ENCODE data around the gene F8.
"Not testable (repeated sequence)": the region's sequence is repeated elsewhere in the genome, so short reads cannot be mapped to it uniquely, and the experiment has no call there.

The F8 gene

GRCh38 chrX:154816326-154816898, 206.1 kb downstream of the F8 start:
- DNase-seq (ENCODE audit: low spot score): not testable (repeated sequence)

GRCh38 chrX:154815274-154815818, 207.2 kb downstream of the F8 start:
- no peak for DNase-seq (ENCODE audit: low spot score)

DNA sequence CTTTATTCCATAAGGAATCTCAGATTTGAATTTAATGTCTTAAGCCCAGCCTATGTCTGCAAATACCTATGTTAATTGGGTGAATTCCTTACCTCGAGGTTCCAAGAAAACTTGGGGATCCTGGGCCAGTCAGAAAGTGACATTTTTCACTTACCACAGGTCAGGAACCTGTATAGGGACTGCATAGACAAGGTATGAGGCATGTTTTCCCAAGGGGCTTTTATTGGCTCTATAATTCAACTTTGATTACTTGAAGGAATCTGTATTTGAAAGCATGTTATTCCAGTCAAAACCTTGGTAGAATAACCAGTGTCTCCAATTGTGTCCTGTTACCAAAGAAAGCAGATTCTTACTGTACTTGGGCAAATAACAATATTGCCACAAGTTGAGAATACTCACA, 208.7 kb downstream of the F8 start:
- no peak for DNase-seq (ENCODE audit: low spot score)

DNA sequence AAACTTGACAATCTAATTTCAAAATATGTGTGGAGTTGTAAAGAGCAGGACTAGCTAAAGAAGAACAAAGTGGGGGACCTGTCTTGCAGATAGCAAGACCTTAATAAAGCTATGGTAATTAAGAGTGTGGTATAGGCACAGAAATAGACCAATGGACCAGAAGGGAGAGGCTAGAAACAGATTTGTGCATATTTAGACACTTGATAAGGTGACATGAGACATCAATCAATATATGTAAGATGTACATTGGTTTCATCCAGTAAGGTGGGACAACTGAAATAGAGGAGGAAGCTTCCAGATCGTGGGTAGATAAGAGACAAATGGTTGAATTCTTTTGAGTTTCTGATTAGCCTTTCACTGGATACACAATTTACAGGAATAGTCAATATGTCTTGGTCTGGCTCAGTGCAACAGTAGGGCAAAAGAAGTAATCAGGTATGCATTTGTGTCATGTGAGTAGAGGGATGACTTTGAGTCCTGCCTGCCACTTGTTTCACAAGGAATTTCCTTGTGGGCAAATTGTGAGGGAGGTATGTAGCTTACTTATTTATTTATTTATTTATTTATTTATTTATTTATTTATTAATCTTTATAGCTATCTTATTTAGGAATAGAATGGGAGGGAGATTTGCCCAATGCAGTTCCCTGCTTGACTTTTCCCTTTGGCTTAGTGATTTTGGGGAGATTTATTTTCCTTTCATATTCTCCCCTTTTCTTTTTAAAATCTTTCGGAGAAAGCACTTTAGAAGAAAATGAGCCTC, 210.0 kb downstream of the F8 start:
- DNase-seq (ENCODE audit: low spot score): no peak

DNA sequence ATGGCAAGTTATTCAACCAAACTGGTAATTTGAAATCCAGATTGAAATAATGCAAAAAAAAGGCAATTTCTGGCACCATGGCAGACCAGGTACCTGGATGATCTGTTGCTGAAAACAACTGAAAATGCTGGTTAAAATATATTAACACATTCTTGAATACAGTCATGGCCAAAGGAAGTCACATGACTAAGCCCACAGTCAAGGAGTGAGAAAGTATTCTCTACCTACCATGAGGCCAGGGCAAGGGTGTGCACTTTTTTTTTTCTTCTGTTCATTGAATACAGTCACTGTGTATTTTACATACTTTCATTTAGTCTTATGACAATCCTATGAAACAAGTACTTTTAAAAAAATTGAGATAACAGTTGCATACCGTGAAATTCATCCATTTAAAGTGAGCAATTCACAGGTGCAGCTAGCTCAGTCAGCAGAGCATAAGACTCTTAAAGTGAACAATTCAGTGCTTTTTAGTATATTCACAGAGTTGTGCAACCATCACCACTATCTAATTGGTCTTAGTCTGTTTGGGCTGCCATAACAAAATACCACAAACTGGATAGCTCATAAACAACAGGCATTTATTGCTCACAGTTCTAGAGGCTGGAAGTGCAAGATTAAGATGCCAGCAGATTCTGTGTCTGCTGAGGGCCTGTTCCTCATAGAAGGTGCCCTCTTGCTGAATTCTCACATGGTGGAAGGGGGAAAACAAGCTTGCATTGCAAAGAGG, 212.4 kb downstream of the F8 start:
- no peak for DNase-seq (ENCODE audit: low spot score)

- DNase-seq (ENCODE audit: low spot score): no peak
Measured at GRCh38 chrX:154806837-154807501, 215.6 kb downstream of the F8 start.

DNA sequence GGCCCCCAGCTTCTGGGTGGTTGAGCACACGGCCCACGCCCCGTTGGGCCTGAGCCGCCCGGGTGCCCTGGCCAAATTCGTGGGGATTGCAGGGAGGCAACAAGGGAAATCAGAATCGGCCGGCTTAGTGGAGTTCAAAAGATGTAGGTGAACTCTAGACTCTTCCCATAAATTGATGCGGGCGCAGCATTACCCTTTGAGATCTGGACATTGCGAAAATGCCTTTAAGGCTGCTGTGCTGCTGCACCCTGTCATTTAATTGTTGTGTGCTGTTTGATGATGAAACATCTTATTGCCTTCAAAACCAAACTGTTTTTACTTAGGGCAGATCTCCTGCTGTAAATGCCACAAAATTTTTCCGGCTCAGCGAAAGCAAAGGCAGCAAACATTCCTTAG, 216.8 kb downstream of the F8 start:
- DNase-seq (ENCODE audit: low spot score): no peak

GRCh38 chrX:154804957-154805695, 217.4 kb downstream of the F8 start, which contains the start of gene MPP1:
Gene MPP1 (minus strand): TSS chrX:154805485. CDS start chrX:154805373, 112 bp downstream.
- peak; percentile 79 for DNase-seq (ENCODE audit: low spot score)

- no peak for DNase-seq (ENCODE audit: low spot score)
Measured at GRCh38 chrX:154804261-154804956, 218.1 kb downstream of the F8 start.

GRCh38 chrX:154802947-154803346, 219.6 kb downstream of the F8 start:
- no peak for DNase-seq (ENCODE audit: low spot score)

- DNase-seq (ENCODE audit: low spot score): no peak
Measured at GRCh38 chrX:154800478-154801210, 221.9 kb downstream of the F8 start.

DNA sequence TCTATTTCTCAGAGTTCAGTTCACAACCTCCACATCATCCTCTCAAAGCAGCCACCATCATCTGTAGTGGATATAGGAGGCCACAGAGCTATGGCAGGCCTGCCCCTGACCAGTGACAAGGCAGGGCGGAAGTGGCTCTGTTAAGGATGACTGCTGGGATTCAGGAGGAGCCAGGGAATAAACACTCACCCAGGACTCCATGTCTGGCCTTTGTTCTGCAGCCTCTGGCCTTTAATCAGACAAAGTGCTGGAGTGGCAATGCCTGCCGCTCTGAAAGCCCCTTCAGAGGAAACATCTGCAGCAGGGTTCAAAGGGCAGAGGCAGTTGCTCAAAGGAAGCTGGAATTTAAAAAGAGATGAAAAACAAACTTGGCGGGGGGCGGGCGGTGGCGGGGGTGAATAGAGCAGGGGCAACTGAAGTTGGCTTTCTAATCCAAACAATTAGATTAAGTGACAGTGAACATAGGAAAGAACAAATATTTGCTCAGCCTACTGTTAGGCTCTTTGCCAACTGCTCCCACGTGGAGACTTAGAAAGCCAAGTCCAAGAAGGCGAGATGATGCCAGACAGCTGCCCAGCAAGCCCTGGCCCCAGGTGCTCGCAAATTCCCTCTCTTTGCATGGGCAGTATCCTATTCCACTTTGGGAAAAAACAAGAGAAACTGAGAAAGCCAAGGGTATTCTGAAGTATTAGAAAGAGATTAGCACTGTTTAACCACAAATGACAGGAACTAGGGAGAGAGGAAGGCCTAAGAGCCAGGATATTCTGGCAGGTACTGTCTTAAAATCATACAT, 222.8 kb downstream of the F8 start:
- no peak for DNase-seq (ENCODE audit: low spot score)

DNA sequence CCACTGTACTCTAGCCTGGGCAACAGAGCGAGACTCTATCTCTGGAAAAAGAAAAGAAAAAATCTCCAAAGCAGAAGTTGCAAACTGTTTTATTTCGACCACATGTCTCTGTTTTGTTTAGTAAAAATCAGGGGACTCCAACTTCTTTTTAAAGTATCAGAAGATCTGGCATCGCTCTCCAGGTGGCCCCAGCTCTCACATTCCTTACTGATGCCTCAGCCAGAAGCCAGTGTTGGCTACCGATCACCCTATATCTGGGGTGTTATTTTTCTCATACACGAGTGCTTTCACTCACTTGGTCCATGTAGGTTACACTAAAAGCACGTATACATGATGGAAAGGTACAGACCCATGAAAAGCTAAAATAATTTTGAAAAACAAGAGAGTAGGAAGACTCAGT, 225.5 kb downstream of the F8 start:
- no peak for DNase-seq (ENCODE audit: low spot score)

DNA sequence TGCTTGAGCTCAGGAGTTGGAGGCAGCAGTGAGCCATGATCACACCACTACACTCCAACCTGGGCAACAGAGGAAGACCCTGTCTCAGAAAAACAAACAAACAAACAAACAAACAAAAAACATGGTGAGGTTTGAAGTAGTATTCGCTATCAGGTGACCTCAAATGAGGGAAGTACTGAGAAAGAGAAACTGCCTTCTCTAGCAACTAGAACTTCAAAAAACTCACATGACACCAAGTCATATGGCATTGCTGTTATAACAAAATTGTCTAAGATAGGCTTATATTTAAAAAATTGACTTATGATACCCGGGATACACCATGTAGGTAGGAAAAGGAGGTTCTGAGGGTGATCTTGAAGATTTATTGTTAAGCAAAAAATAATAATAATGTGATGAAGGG, 227.5 kb downstream of the F8 start:
- DNase-seq (ENCODE audit: low spot score): no peak

GRCh38 chrX:154793084-154793795, 229.3 kb downstream of the F8 start:
- DNase-seq (ENCODE audit: low spot score): no peak

- no peak for DNase-seq (ENCODE audit: low spot score)
Measured at GRCh38 chrX:154791939-154792338, 230.6 kb downstream of the F8 start.

DNA sequence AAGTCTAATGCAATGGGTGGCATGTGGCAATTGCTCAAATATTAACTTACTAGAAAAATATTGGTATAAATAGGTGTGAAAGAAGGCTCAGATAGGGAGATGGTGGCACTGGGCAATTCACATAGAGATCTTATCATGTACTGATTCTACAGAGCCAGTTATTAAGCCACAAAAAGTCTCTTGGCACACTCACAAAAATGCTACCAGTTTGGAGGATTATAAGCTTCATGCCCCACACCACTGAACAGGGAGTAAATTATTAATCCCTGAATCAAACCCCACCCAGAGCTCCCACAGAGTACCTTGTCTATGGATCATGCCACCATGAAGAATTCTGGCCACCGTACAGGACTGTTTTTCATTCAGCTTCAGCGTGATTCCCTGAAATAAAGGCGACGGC, 231.1 kb downstream of the F8 start:
- DNase-seq (ENCODE audit: low spot score): no peak

All from left forelimb (tissue), 1 donor.